Endothelial cell of umbilical vein (primary cell): ENCODE data around the gene NEURL1B.

Source experiments
- CTCF ChIP-seq, 2 donors: IDR thresholded peaks; 1 replicate in 1 of 2; 2 replicates in 1 of 2; pipeline ENCODE4 v1.5.1; 2011; ENCODE audit warnings: low read length in 2 of 2, mild to moderate bottlenecking in 2 of 2, moderate library complexity in 2 of 2, control low read depth in 1 of 2, inconsistent platforms in 1 of 2, low read depth in 1 of 2; ENCODE audit not compliant: insufficient read depth in 1 of 2; ENCODE audit errors: extremely low read depth in 1 of 2
- POLR2A ChIP-seq: IDR thresholded peaks from 2 replicates; pipeline ENCODE4 v1.6.1; 2012; ENCODE audit warnings: low read depth, mild to moderate bottlenecking, control low read depth, low read length

DNA sequence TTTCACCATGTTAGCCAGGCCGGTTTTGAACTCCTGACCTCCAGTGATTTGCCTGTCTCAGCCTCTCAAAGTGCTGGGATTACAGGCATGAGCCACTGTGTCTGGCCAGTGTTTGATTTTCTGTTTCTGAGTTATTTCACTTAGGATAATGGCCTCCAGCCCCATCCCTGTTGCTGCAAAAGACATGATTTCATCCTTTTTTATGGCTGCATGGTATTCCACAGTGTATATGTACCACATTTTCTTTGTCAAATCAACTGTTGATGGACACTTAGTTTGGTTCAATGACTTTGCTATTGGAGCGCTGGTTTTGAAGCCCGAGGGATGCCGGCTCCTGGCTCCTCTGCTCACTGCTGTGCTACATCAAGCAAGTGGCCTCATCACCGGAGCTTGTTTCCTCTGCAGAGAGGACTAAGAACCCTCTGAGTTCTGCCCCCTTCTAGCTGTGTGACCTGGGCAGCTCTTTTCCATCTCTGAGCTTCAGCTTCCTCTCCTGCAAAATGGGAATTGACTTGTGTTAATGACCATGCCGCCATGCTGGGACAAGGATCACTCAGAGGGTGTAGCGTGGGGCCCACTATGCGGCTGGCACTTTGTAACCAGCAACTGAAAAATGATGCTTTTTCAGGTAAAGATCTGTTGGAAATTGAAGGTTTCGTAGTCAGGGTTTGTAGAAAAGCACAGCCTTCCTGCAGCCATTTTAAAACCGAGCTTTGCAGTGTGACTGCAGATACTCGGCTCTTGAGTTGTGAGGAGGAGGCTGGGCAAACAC lies 4.6 kb upstream of the NEURL1B start:
- TF ChIP-seq CTCF (IDR thresholded peaks at IDR 0.05; ENCODE audit: extremely low read depth in 1 of 2, insufficient read depth in 1 of 2, low read depth in 1 of 2, low read length in 2 of 2) (no peak), POLR2A (no peak)
